ENCODE results near the gene XYLT2. TPM values are rescaled to one million over a fixed set of nuclear protein-coding genes. Genes with fewer than 3 reads are reported as not detected.

Gene XYLT2
- polyA plus RNA-seq, 2 of the 4 experiments (the other 2 are of a cell fraction), result 9.7 to 15.8 TPM

DNA sequence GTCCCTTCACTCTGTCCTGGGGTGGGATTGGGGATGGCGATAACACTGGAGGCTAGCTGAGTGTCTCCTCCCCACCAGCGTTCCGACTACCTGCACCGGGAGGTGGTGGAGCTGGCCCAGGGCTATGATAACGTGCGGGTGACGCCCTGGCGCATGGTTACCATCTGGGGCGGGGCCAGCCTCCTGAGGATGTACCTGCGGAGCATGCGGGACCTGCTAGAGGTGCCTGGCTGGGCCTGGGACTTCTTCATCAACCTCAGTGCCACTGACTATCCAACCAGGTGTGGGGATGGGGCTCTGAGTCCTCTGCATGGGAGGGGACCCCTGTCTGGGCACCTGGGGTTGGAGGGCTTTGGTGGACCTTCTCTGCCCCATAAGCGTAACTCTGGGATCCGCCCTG is 8.8 kb downstream of the XYLT2 start:
- no peak for FAIRE-seq
- CTCF ChIA-PET, result interaction anchor here (0.6 to 2.6 kb wide), 5 partner anchors 12 to 359 kb away, joined by 3 to 8 read pairs (median 3); partner anchors contain the start of gene LRRC59
- H3K9me3 ChIP-seq, result no peaks in the 10 kb centered on the region
- H3K27ac ChIP-seq, result no peak overlapping the region
- no peak overlapping the region for H3K4me3 ChIP-seq
- WGBS (ENCODE audit: missing lambda C conversion rate), result 83% methylated on average over 13 of the region's 13 CpGs
- no peak for ATAC-seq
- no peak overlapping the region for H3K4me2 ChIP-seq
- POLR2A ChIA-PET, result no interaction called here
- no peak for DNase-seq (ENCODE audit: low read depth in 1 of 2, low spot score in 1 of 2)
- no peaks in the 10 kb centered on the region for H3K4me1 ChIP-seq
- no peak for TF ChIP-seq RAD21 (conservative IDR thresholded peaks at IDR 0.05 in 1 of 2, IDR thresholded peaks at IDR 0.05 in 1 of 2)
- no peak for TF ChIP-seq SMC3 (IDR thresholded peaks at IDR 0.05)
- TF ChIP-seq KDM5A (IDR thresholded peaks at IDR 0.05), result no peak
- TF ChIP-seq NR3C1 (IDR thresholded peaks at IDR 0.05), result no peak
- TF ChIP-seq, protein P1, sequence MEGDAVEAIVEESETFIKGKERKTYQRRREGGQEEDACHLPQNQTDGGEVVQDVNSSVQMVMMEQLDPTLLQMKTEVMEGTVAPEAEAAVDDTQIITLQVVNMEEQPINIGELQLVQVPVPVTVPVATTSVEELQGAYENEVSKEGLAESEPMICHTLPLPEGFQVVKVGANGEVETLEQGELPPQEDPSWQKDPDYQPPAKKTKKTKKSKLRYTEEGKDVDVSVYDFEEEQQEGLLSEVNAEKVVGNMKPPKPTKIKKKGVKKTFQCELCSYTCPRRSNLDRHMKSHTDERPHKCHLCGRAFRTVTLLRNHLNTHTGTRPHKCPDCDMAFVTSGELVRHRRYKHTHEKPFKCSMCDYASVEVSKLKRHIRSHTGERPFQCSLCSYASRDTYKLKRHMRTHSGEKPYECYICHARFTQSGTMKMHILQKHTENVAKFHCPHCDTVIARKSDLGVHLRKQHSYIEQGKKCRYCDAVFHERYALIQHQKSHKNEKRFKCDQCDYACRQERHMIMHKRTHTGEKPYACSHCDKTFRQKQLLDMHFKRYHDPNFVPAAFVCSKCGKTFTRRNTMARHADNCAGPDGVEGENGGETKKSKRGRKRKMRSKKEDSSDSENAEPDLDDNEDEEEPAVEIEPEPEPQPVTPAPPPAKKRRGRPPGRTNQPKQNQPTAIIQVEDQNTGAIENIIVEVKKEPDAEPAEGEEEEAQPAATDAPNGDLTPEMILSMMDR (IDR thresholded peaks at IDR 0.05), result no peak

DNA sequence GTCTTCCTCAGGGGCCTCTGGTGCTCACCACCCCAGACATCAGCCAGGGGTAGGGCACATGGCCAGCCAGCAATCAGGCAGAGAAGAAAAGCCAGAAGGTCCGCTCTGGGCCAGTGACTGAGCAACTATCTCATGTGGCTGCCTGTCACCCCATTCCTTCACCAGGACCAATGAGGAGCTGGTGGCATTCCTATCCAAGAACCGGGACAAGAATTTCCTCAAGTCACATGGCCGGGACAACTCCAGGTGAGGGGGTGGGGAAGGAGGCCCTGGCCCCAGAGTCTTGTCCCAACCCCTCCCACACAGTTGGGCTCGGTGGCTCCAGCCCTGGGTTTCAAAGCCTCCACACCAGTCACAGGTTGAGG is 9.4 kb downstream of the XYLT2 start:
- ChIA-PET POLR2A (no interaction called here), CTCF (interaction anchor here (0.6 to 2.6 kb wide), 5 partner anchors 12 to 359 kb away, joined by 3 to 8 read pairs (median 3); partner anchors contain the start of gene LRRC59)
- DNase-seq (ENCODE audit: low read depth in 1 of 2, low spot score in 1 of 2), result no peak
- no peak overlapping the region for H3K4me2 ChIP-seq
- FAIRE-seq, result no peak
- TF ChIP-seq HDAC2 (IDR thresholded peaks at IDR 0.05) (no peak), RARB (CRISPR knock-in tag; IDR thresholded peaks at IDR 0.05) (no peak), FOSB (CRISPR knock-in tag; IDR thresholded peaks at IDR 0.05) (no peak), ZSCAN20 (CRISPR knock-in tag; IDR thresholded peaks at IDR 0.05) (no peak), ESRRA (IDR thresholded peaks at IDR 0.05; ENCODE audit: borderline replicate concordance, low read length) (no peak), EP300 (IDR thresholded peaks at IDR 0.05) (no peak)
- TF ChIP-seq, protein P2, sequence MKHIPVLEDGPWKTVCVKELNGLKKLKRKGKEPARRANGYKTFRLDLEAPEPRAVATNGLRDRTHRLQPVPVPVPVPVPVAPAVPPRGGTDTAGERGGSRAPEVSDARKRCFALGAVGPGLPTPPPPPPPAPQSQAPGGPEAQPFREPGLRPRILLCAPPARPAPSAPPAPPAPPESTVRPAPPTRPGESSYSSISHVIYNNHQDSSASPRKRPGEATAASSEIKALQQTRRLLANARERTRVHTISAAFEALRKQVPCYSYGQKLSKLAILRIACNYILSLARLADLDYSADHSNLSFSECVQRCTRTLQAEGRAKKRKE (CRISPR knock-in tag; IDR thresholded peaks at IDR 0.05; ENCODE audit: low read depth), result no peak
- no peaks in the 10 kb centered on the region for H3K4me1 ChIP-seq
- H3K9me3 ChIP-seq, result no peaks in the 10 kb centered on the region
- 93% methylated on average over 3 of the region's 4 CpGs for WGBS (ENCODE audit: missing lambda C conversion rate)
- H3K4me3 ChIP-seq, result no peak overlapping the region
- H3K27ac ChIP-seq, result no peak overlapping the region
- ATAC-seq, result no peak

DNA sequence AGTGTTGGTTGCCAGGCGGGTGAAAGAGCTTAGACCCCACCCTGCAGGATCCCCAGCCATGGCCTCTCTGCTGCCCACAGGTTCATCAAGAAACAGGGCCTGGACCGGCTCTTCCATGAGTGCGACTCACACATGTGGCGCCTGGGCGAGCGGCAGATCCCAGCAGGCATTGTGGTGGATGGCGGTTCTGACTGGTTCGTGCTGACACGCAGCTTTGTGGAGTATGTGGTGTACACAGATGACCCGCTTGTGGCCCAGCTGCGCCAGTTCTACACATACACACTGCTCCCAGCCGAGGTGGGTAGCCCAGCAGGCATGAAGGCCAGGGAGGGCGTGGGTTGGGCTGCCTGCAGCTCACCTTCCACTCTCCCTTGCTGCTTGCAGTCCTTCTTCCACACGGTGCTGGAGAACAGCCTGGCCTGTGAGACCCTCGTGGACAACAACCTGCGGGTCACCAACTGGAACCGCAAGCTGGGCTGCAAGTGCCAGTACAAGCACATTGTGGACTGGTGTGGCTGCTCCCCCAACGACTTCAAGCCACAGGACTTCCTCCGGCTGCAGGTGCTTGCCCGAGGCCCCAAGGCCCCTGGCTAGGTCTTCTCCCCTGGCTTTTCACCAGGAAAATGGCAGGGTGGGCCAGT is 9.9 kb downstream of the XYLT2 start:
- CTCF ChIA-PET, result interaction anchor here (0.6 to 2.6 kb wide), 3 partner anchors 11 to 194 kb away, joined by 3 to 8 read pairs (median 4); partner anchors contain the start of gene LRRC59
- no peak for FAIRE-seq
- no peak overlapping the region for H3K4me3 ChIP-seq
- no peak overlapping the region for H3K27ac ChIP-seq
- DNase-seq (ENCODE audit: low read depth in 1 of 2, low spot score in 1 of 2), result no peak
- TF ChIP-seq RFX5 (IDR thresholded peaks at IDR 0.05) (peak; percentile 56; the same call in 1 of the 2 replicates), MAFK (IDR thresholded peaks at IDR 0.05; ENCODE audit: partially characterized antibody) (no peak)
- POLR2A ChIA-PET, result no interaction called here
- no peak overlapping the region for H3K4me2 ChIP-seq
- H3K4me1 ChIP-seq, result no peaks in the 10 kb centered on the region
- WGBS (ENCODE audit: missing lambda C conversion rate), result 92% methylated on average over 19 of the region's 20 CpGs
- no peak; a peak in 1 of 6 replicates for ATAC-seq
- no peaks in the 10 kb centered on the region for H3K9me3 ChIP-seq

DNA sequence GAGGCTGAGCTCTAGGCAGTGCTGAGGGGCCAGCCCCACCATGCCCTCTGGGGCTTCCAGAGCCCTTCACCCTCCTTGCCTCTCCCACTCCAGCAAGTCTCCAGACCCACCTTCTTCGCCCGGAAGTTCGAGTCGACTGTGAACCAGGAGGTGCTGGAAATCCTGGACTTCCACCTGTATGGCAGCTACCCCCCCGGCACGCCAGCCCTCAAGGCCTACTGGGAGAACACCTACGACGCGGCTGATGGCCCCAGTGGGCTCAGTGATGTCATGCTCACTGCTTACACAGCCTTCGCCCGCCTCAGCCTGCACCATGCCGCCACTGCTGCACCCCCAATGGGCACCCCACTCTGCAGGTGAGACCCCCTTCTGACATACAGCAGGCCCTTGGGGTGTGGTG is 10.5 kb downstream of the XYLT2 start:
- no peak overlapping the region for H3K27ac ChIP-seq
- H3K9me3 ChIP-seq, result no peaks in the 10 kb centered on the region
- no peak for DNase-seq (ENCODE audit: low read depth in 1 of 2, low spot score in 1 of 2)
- ChIA-PET POLR2A (no interaction called here), CTCF (interaction anchor here (0.6 kb wide), 1 partner anchor 41 kb away, joined by 3 read pairs; the partner anchor contains the start of gene LRRC59)
- no peak overlapping the region for H3K4me3 ChIP-seq
- no peak for ATAC-seq
- no peak for FAIRE-seq
- H3K4me1 ChIP-seq, result no peaks in the 10 kb centered on the region
- H3K4me2 ChIP-seq, result no peak overlapping the region
- 95% methylated on average over 12 of the region's 12 CpGs for WGBS (ENCODE audit: missing lambda C conversion rate)
- TF ChIP-seq SREBF2 (IDR thresholded peaks at IDR 0.05) (no peak), NR3C1 (IDR thresholded peaks at IDR 0.05) (no peak)
- TF ChIP-seq, protein P3, sequence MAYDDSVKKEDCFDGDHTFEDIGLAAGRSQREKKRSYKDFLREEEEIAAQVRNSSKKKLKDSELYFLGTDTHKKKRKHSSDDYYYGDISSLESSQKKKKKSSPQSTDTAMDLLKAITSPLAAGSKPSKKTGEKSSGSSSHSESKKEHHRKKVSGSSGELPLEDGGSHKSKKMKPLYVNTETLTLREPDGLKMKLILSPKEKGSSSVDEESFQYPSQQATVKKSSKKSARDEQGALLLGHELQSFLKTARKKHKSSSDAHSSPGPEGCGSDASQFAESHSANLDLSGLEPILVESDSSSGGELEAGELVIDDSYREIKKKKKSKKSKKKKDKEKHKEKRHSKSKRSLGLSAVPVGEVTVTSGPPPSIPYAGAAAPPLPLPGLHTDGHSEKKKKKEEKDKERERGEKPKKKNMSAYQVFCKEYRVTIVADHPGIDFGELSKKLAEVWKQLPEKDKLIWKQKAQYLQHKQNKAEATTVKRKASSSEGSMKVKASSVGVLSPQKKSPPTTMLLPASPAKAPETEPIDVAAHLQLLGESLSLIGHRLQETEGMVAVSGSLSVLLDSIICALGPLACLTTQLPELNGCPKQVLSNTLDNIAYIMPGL (CRISPR knock-in tag; IDR thresholded peaks at IDR 0.05; ENCODE audit: borderline replicate concordance), result no peak
